Measurements from ENCODE around the gene ADGRV1.

- TF ChIP-seq GATA2 (IDR thresholded peaks at IDR 0.05; ENCODE audit: low read depth, low read length) (no peak), GATA3 (IDR thresholded peaks at IDR 0.05; ENCODE audit: low read depth, low read length) (no peak)
Observed at GRCh38 chr5:91016322-91016721, 457.7 kb downstream of the ADGRV1 start.
